Activated naive CD4-positive, alpha-beta T cell treated with anti-CD3 and anti-CD28 coated beads, Interleukin-2, amount 50 U/mL, for 72 hours (primary cell): Measurements from ENCODE around the gene MRE11. TPM values are rescaled to one million over a fixed set of nuclear protein-coding genes. Genes with fewer than 3 reads are reported as not detected.
A peak's percentile ranks its signal among the peaks of the same experiment; 100 is the strongest.
"Not testable (repeated sequence)": the region's sequence is repeated elsewhere in the genome, so short reads cannot be mapped to it uniquely, and the experiment has no call there.

Source experiments
- ATAC-seq, 2 donors: fragments of 150-1000 bp; cut with Tn5 transposase; 2 replicates each; pipeline ENCODE4 v1.10.0; 2021; ENCODE audit warnings: mild to moderate bottlenecking in 2 of 2, moderate library complexity in 2 of 2
- DNase-seq, 2 donors: peaks; one replicate each; pipeline ENCODE4 v3.0.0; 2021 to 2022; ENCODE audit warnings: low spot score in 2 of 2
- H3K27ac Mint-ChIP-seq, 2 donors: one replicate each; pipeline ENCODE4 v1.8.0; 2022; ENCODE audit warnings: mild to moderate bottlenecking in 2 of 2, mixed read lengths in 2 of 2
- H3K36me3 Mint-ChIP-seq, 2 donors: one replicate each; pipeline ENCODE4 v1.8.0; 2022; ENCODE audit warnings: mixed read lengths in 2 of 2
- H3K9me3 Mint-ChIP-seq, 2 donors: one replicate each; pipeline ENCODE4 v1.8.0; 2022; ENCODE audit warnings: mixed read lengths in 2 of 2
- total RNA-seq, 2 donors: library from RNA; stranded (reverse); gene quantifications; one replicate each; pipeline ENCODE4 v1.2.3, GENCODE V29; 2022

The MRE11 gene
- total RNA-seq, 2 donors from 2014 or later, result 50.7 to 53.1 TPM

GRCh38 chr11:94402355-94402754 lies 91.3 kb downstream of the MRE11 start:
- H3K27ac Mint-ChIP-seq, result no peak overlapping the region
- peaks cover 15% of the 10 kb centered on the region in 2 donors for H3K9me3 Mint-ChIP-seq
- peaks cover 10 to 25% of the 10 kb centered on the region in 2 donors for H3K36me3 Mint-ChIP-seq
- ATAC-seq (no peak), DNase-seq (no peak)

DNA sequence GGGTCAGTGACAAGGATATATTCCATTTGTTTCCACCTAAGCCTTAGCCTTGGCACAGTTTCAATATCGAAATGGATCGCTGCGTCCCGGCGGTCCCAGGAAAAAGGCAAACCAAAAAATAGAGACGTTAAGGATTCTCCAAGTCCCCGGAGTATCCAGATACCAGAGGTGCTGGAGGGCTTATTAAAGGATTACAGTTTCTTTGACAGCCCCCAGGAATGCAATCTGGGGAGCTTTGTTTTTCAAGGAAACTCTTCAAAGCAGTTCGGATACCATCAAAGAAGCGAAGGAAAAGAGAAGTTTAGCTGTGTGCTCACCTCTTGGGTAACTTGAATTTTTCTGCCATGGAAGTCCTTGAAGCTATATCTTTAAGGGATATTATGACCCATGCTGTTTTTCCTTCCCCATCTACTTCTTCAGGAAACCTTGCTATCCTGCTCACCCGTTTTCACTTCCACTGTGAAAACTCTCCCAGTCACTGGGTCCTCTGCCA lies 91.8 kb downstream of the MRE11 start:
- Mint-ChIP-seq H3K36me3 (peaks cover 6 to 23% of the 10 kb centered on the region in 2 donors), H3K9me3 (peaks cover 11 to 13% of the 10 kb centered on the region in 2 donors), H3K27ac (no peak overlapping the region)
- ATAC-seq (no peak), DNase-seq (no peak)

GRCh38 chr11:94400839-94401772 lies 92.5 kb downstream of the MRE11 start, which contains the start of gene GPR83:
Gene GPR83 (minus strand): TSS chr11:94401419. CDS start chr11:94401247, 172 bp downstream.
- peaks cover 7 to 9% of the 10 kb centered on the region in 2 donors for H3K9me3 Mint-ChIP-seq
- H3K27ac Mint-ChIP-seq, result no peak within 1 kb of the TSS
- peaks cover 6 to 19% of the 10 kb centered on the region in 2 donors for H3K36me3 Mint-ChIP-seq
- ATAC-seq (peak in 1 of 2 donors; percentile 45), DNase-seq (no peak)

- ATAC-seq (no peak), DNase-seq (no peak)
- Mint-ChIP-seq H3K9me3 (peaks cover 5% of the 10 kb centered on the region in 2 donors), H3K36me3 (peaks cover 6 to 18% of the 10 kb centered on the region in 2 donors), H3K27ac (no peak overlapping the region)
These were observed 93.2 kb downstream of the MRE11 start for GRCh38 chr11:94400457-94400838.

- Mint-ChIP-seq H3K9me3 (peaks cover 5% of the 10 kb centered on the region in 2 donors), H3K36me3 (peaks cover 6 to 18% of the 10 kb centered on the region in 2 donors), H3K27ac (no peak overlapping the region)
- ATAC-seq (no peak), DNase-seq (no peak)
These were observed 93.6 kb downstream of the MRE11 start for GRCh38 chr11:94400050-94400449.

DNA sequence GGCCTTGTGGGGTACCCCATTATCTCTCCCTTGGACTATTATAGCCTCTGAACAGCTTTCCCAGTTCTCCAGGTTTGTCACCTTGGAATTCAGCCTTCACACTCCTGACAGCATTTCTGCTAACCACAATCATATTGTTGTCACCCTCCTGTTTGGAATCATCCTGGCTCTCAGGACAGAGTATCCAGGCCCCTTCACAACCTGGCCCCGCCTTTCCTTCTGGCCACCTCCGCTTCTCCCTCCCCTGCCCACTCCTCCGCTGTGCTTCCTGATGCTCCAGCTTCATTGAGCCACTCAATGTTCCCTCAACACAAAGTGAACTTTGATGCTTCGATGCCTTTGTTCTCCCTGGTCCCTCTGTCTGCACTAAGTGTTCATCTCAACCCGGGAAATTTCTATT lies 95.5 kb downstream of the MRE11 start:
- no peak overlapping the region for H3K27ac Mint-ChIP-seq

GRCh38 chr11:94396282-94396681 lies 97.4 kb downstream of the MRE11 start:
- Mint-ChIP-seq H3K9me3 (peaks cover 6 to 9% of the 10 kb centered on the region in 2 donors), H3K36me3 (peaks cover 6 to 15% of the 10 kb centered on the region in 2 donors), H3K27ac (no peak overlapping the region)
- DNase-seq (no peak), ATAC-seq (no peak)

More for the DNA sequence above, 95.5 kb downstream of the MRE11 start:
- H3K36me3 Mint-ChIP-seq, result peaks cover 6 to 18% of the 10 kb centered on the region in 2 donors
- no peak for ATAC-seq
- H3K9me3 Mint-ChIP-seq, result peaks cover 5% of the 10 kb centered on the region in 2 donors
- no peak for DNase-seq

DNA sequence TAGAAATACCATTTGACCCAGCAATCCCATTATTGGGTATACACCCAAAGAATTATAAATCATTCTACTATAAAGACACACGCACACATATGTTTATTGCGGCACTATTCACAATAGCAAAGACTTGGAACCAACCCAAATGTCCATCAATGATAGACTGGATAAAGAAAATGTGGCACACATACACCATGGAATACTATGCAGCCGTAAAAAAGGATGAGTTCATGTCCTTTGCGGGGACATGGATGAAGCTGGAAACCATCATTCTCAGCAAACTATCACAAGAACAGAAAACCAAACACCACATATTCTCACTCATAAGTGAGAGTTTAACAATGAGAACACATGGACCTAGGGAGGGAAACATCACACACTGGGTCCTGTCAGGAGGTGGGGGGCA lies 101.7 kb downstream of the MRE11 start:
- not testable (repeated sequence) for DNase-seq, H3K9me3 Mint-ChIP-seq, H3K27ac Mint-ChIP-seq, H3K36me3 Mint-ChIP-seq, ATAC-seq

GRCh38 chr11:94379613-94380012 lies 114.0 kb downstream of the MRE11 start:
- ATAC-seq (no peak), DNase-seq (no peak)
- H3K9me3 Mint-ChIP-seq, result peaks cover 0 to 5% of the 10 kb centered on the region in 2 donors
- peaks cover 0 to 4% of the 10 kb centered on the region in 2 donors for H3K36me3 Mint-ChIP-seq
- no peak overlapping the region for H3K27ac Mint-ChIP-seq

GRCh38 chr11:94376841-94377240 lies 116.8 kb downstream of the MRE11 start:
- peaks cover 0 to 6% of the 10 kb centered on the region in 2 donors for H3K36me3 Mint-ChIP-seq
- H3K9me3 Mint-ChIP-seq, result peaks cover under 1% of the 10 kb centered on the region in 2 donors
- DNase-seq, result no peak
- no peak for ATAC-seq
- H3K27ac Mint-ChIP-seq, result no peak overlapping the region

GRCh38 chr11:94370576-94370975 lies 123.1 kb downstream of the MRE11 start:
- peaks cover 6 to 11% of the 10 kb centered on the region in 2 donors for H3K9me3 Mint-ChIP-seq
- peaks cover 0 to 27% of the 10 kb centered on the region in 2 donors for H3K36me3 Mint-ChIP-seq
- not testable (repeated sequence) for ATAC-seq, DNase-seq, H3K27ac Mint-ChIP-seq

Other genes with a start within 250 kb of the MRE11 start
- gene IZUMO1R, start 189.3 kb downstream of the MRE11 start, total RNA-seq, result not detected
- under 1 TPM in 1 of 2 donors, not detected in 1; 0.11 TPM for gene GPR83, start 92.4 kb downstream of the MRE11 start, total RNA-seq
- gene ANKRD49, start 140 bp upstream of the MRE11 start, total RNA-seq, result 10 to 100 TPM; 18.1 to 22.8 TPM
- not detected for gene C11orf97, start 18.6 kb upstream of the MRE11 start, total RNA-seq
- 1 to 10 TPM; 2.7 to 5.4 TPM for gene FUT4, start 50.1 kb upstream of the MRE11 start, total RNA-seq
- under 1 TPM; 0.16 to 0.35 TPM for gene PIWIL4, start 73.5 kb upstream of the MRE11 start, total RNA-seq